ENCODE data around the gene NME1.

GRCh38 chr17:51200846-51201245, 47.5 kb downstream of the NME1 start:
- TF ChIP-seq POLR2A (IDR thresholded peaks at IDR 0.05): no peak
- no peak for TF ChIP-seq CTCF (IDR thresholded peaks at IDR 0.05)
- no peak for TF ChIP-seq POLR2AphosphoS5 (IDR thresholded peaks at IDR 0.05)

All from suprapubic skin (tissue), 4 donors.